Thymus (tissue), 11 donors: Measurements from ENCODE around the gene EPHA2. TPM values are rescaled to one million over a fixed set of nuclear protein-coding genes. Genes with fewer than 3 reads are reported as not detected.

Experiments used
- DNase-seq, 9 donors: peaks; one replicate each; pipeline ENCODE4 v3.0.0-alpha.2; 2013; ENCODE audit warnings: low spot score in 9 of 9, low read depth in 6 of 9, missing footprints in 1 of 9
- H3K27ac ChIP-seq, 2 donors: one replicate each; pipeline ENCODE4 v1.5.1; 2013; ENCODE audit warnings: control low read depth in 1 of 2, low read depth in 1 of 2, low read length in 1 of 2, mild to moderate bottlenecking in 1 of 2, moderate library complexity in 1 of 2
- H3K27me3 ChIP-seq, 2 donors: one replicate each; pipeline ENCODE4 v1.5.1; 2013; ENCODE audit warnings: low read length in 1 of 2; ENCODE audit not compliant: control insufficient read depth in 2 of 2, insufficient read depth in 1 of 2
- H3K36me3 ChIP-seq, 2 donors: one replicate each; pipeline ENCODE4 v1.5.1; 2013; ENCODE audit warnings: low read length in 1 of 2, mild to moderate bottlenecking in 1 of 2, moderate library complexity in 1 of 2; ENCODE audit not compliant: control insufficient read depth in 2 of 2, insufficient read depth in 2 of 2
- H3K4me1 ChIP-seq, 2 donors: one replicate each; pipeline ENCODE4 v1.5.1; 2013; ENCODE audit warnings: low read length in 2 of 2; ENCODE audit not compliant: control insufficient read depth in 2 of 2, insufficient read depth in 2 of 2
- H3K4me3 ChIP-seq, 2 donors: one replicate each; pipeline ENCODE4 v1.5.1; 2013; ENCODE audit warnings: low read length in 2 of 2, control low read depth in 1 of 2, mild to moderate bottlenecking in 1 of 2
- H3K9me3 ChIP-seq, 2 donors: one replicate each; pipeline ENCODE4 v1.5.1; 2013; ENCODE audit warnings: low read length in 1 of 2, mild to moderate bottlenecking in 1 of 2; ENCODE audit not compliant: control insufficient read depth in 2 of 2, insufficient read depth in 1 of 2
- WGBS: extraction: QIAGEN DNeasy Blood & Tissue Kit; methylation state at CpG from one replicate; pipeline ENCODE4 v1.1.7; 2013; 5-methylcytosine and 5-hydroxymethylcytosine counted together
- polyA plus RNA-seq: library from polyadenylated mRNA; stranded (reverse); fragments of 200-250 nt; gene quantifications from one replicate; pipeline ENCODE4 v1.2.3, GENCODE V29; 2013
- total RNA-seq: library from RNA; stranded (reverse); fragments of 120-200 nt; gene quantifications from one replicate; pipeline ENCODE4 v1.2.4, GENCODE V29; 2013
- donor health status: healthy.

EPHA2 gene
- total and polyA plus RNA-seq, 2 donors: 1.4 to 6.2 TPM

- H3K27ac ChIP-seq: no peak overlapping the region
- no peaks in the 10 kb centered on the region for H3K36me3 ChIP-seq
- DNase-seq: no peak
- 98% methylated on average over 31 of the region's 31 CpGs for WGBS
- H3K4me1 ChIP-seq: peaks cover 15 to 35% of the 10 kb centered on the region in 2 donors
- no peaks in the 10 kb centered on the region for H3K9me3 ChIP-seq
- no peak overlapping the region for H3K4me3 ChIP-seq
- H3K27me3 ChIP-seq: no peaks in the 10 kb centered on the region
These were observed 17.9 kb downstream of the EPHA2 start for GRCh38 chr1:16137890-16138467.

- 94% methylated on average over 12 of the region's 12 CpGs for WGBS
These were observed 20.4 kb downstream of the EPHA2 start for GRCh38 chr1:16135501-16135900.

GRCh38 chr1:16134906-16135305 is 21.0 kb downstream of the EPHA2 start:
- Histone ChIP-seq H3K27ac (no peak overlapping the region), H3K4me3 (no peak overlapping the region), H3K27me3 (no peaks in the 10 kb centered on the region), H3K9me3 (no peaks in the 10 kb centered on the region), H3K4me1 (peaks cover 0 to 11% of the 10 kb centered on the region in 2 donors), H3K36me3 (no peaks in the 10 kb centered on the region)
- 96% methylated on average over 16 of the region's 16 CpGs for WGBS
- DNase-seq: no peak

More at GRCh38 chr1:16135501-16135900, 20.4 kb downstream of the EPHA2 start:
- Histone ChIP-seq H3K4me3 (no peak overlapping the region), H3K4me1 (peaks cover 2 to 17% of the 10 kb centered on the region in 2 donors), H3K9me3 (no peaks in the 10 kb centered on the region), H3K27ac (no peak overlapping the region), H3K27me3 (no peaks in the 10 kb centered on the region), H3K36me3 (no peaks in the 10 kb centered on the region)
- DNase-seq: no peak

GRCh38 chr1:16134066-16134801 is 21.6 kb downstream of the EPHA2 start:
- Histone ChIP-seq H3K4me1 (peaks cover 0 to 4% of the 10 kb centered on the region in 2 donors), H3K36me3 (no peaks in the 10 kb centered on the region), H3K27me3 (no peaks in the 10 kb centered on the region), H3K9me3 (no peaks in the 10 kb centered on the region), H3K27ac (no peak overlapping the region), H3K4me3 (no peak overlapping the region)
- no peak for DNase-seq
- WGBS: 92% methylated on average over 33 of the region's 33 CpGs

- no peak overlapping the region for H3K4me3 ChIP-seq
- no peak overlapping the region for H3K27ac ChIP-seq
- no peaks in the 10 kb centered on the region for H3K36me3 ChIP-seq
- no peaks in the 10 kb centered on the region for H3K27me3 ChIP-seq
- 90% methylated on average over 28 of the region's 28 CpGs for WGBS
- DNase-seq: no peak
- H3K9me3 ChIP-seq: no peaks in the 10 kb centered on the region
- no peaks in the 10 kb centered on the region for H3K4me1 ChIP-seq
These were observed 22.6 kb downstream of the EPHA2 start for GRCh38 chr1:16133007-16133961.

GRCh38 chr1:16132325-16132785 is 23.5 kb downstream of the EPHA2 start:
- Histone ChIP-seq H3K4me1 (no peaks in the 10 kb centered on the region), H3K9me3 (no peaks in the 10 kb centered on the region), H3K27ac (no peak overlapping the region), H3K27me3 (no peaks in the 10 kb centered on the region), H3K4me3 (no peak overlapping the region), H3K36me3 (no peaks in the 10 kb centered on the region)
- WGBS: 93% methylated on average over 6 of the region's 6 CpGs
- DNase-seq: no peak

GRCh38 chr1:16131636-16132324 is 24.1 kb downstream of the EPHA2 start:
- no peaks in the 10 kb centered on the region for H3K4me1 ChIP-seq
- no peaks in the 10 kb centered on the region for H3K36me3 ChIP-seq
- 96% methylated on average over 28 of the region's 28 CpGs for WGBS
- no peak overlapping the region for H3K4me3 ChIP-seq
- H3K9me3 ChIP-seq: no peaks in the 10 kb centered on the region
- no peak for DNase-seq
- H3K27me3 ChIP-seq: no peaks in the 10 kb centered on the region
- H3K27ac ChIP-seq: no peak overlapping the region

- H3K9me3 ChIP-seq: no peaks in the 10 kb centered on the region
- no peak for DNase-seq
- WGBS: 98% methylated on average over 6 of the region's 6 CpGs
These were observed 25.0 kb downstream of the EPHA2 start for GRCh38 chr1:16130827-16131226.

More at GRCh38 chr1:16130827-16131226, 25.0 kb downstream of the EPHA2 start:
- no peaks in the 10 kb centered on the region for H3K36me3 ChIP-seq
- H3K27me3 ChIP-seq: no peaks in the 10 kb centered on the region
- no peak overlapping the region for H3K27ac ChIP-seq
- no peak overlapping the region for H3K4me3 ChIP-seq
- H3K4me1 ChIP-seq: no peaks in the 10 kb centered on the region
